ENCODE measurements around the gene RETN.

The RETN gene

DNA sequence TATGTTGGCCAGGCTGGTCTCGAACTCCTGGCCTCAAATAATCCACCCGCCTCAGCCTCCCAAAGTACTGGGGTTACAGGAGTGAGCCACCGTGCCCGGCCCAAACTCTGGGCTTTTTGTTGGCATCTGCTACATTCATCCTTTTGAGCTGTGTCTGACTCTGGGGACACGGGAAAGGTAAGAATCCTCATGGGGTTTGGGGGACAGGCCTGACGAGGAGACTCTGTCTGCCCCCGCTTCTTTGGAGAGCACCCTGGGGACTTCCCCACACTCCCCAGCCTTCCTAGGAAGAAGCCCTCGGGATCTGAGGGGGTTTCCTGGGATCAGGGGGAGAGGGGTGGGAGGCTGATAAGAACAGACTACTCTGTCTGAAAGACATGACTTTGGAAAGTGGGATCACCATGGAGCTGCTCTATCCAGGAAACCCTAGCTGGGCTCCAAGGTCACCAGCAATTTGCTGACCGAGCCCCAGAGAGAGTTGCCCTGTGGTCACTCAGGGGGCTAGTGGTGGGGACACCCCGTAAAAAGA, 41.1 kb downstream of the RETN start:
- DNase-seq (ENCODE audit: low read depth), result no peak

DNA sequence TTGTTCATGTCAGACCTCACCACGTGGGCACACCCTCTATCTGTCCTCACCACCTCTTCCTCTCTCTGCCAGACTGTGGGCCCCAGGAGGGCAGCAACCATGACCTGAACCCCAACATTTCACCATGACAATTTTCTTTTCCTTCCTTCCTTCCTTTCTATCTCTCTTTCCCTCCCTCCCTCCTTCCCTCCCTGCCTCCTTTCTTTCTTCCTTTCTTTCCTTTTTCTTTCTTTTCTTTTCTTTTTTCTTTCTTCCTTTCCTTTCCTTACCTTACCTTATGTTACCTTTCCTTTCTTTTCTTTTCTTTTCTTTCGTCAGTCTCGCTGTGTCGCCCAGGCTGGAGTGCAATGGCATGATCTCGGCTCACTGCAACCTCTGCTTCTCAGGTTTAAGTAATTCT, 41.8 kb downstream of the RETN start:
- no peak for DNase-seq (ENCODE audit: low read depth)

DNA sequence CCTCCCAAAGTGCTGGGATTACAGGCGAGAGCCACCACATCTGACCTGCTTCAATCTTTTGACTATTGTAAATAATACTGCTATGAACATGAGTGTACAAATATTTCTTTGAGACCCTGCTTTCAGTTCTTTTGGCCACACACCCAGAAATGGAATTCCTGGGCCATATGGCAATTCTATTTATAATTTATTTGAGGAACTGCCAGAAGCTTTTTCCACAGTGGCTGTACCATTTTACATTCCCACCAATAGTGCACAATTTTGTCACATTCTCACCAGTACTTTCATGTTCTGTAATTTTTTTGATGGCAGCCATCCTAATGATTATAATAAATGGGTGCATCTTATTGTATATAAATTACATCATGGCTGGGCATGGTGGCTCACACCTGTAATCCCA, 46.8 kb downstream of the RETN start:
- no peak for DNase-seq (ENCODE audit: low read depth)

GRCh38 chr19:7716762-7717161, 47.9 kb downstream of the RETN start:
- DNase-seq (ENCODE audit: low read depth), result no peak

GRCh38 chr19:7718668-7719067, 49.8 kb downstream of the RETN start:
- DNase-seq (ENCODE audit: low read depth), result no peak
